OCI-LY1 (cell line): ENCODE data around the gene TENT4A.

Experiments
- H2AFZ ChIP-seq: fragments of 200-600 bp; sonication (generic), shearing (Covaris generic); 2 replicates; pipeline ENCODE4 v1.6.0; 2014; ENCODE audit warnings: antibody characterized with exemption, mild to moderate bottlenecking, low read length
- H3F3A ChIP-seq: fragments of 200-600 bp; sonication (generic), shearing (Covaris generic); 2 replicates; pipeline ENCODE4 v1.6.0; 2014; ENCODE audit warnings: mild to moderate bottlenecking, antibody characterized with exemption, low read length, moderate library complexity; ENCODE audit not compliant: insufficient read depth
- H3K27ac ChIP-seq: fragments of 200-600 bp; sonication (generic); 2 replicates; pipeline ENCODE4 v1.5.1; 2014; ENCODE audit warnings: low read length, mixed run types, mild to moderate bottlenecking, low read depth; ENCODE audit not compliant: poor library complexity, severe bottlenecking
- H3K27me3 ChIP-seq: fragments of 200-600 bp; sonication (generic); 2 replicates; pipeline ENCODE4 v1.6.0; 2014; ENCODE audit warnings: antibody characterized with exemption, mild to moderate bottlenecking, low read length, moderate library complexity; ENCODE audit not compliant: insufficient read depth
- H3K36me3 ChIP-seq: fragments of 200-600 bp; sonication (generic); 2 replicates; pipeline ENCODE4 v1.6.1; 2014; ENCODE audit warnings: mild to moderate bottlenecking, antibody characterized with exemption, low read length, moderate library complexity, mixed read lengths; ENCODE audit not compliant: insufficient read depth
- H3K4me1 ChIP-seq: fragments of 200-600 bp; sonication (generic); 2 replicates; pipeline ENCODE4 v1.5.1; 2014; ENCODE audit warnings: mild to moderate bottlenecking, low read length, moderate library complexity; ENCODE audit not compliant: insufficient read depth, severe bottlenecking
- H3K4me2 ChIP-seq: fragments of 200-600 bp; sonication (generic), shearing (Covaris generic); 2 replicates; pipeline ENCODE4 v1.6.1; 2014; ENCODE audit warnings: low read length
- H3K4me3 ChIP-seq: fragments of 200-600 bp; sonication (generic); 2 replicates; pipeline ENCODE4 v1.5.1; 2014; ENCODE audit warnings: low read length, low read depth, mild to moderate bottlenecking, mixed read lengths; ENCODE audit not compliant: poor library complexity, severe bottlenecking
- H3K79me2 ChIP-seq: fragments of 200-600 bp; shearing (Covaris generic); 2 replicates; pipeline ENCODE4 v1.6.1; 2016; ENCODE audit warnings: mixed run types, low read length, mixed read lengths; ENCODE audit not compliant: insufficient read depth
- H3K9ac ChIP-seq: fragments of 200-600 bp; sonication (generic), shearing (Covaris generic); 2 replicates; pipeline ENCODE4 v1.6.1; 2014; ENCODE audit warnings: mild to moderate bottlenecking, low read length, mixed read lengths
- H3K9me2 ChIP-seq: fragments of 200-600 bp; sonication (generic), shearing (Covaris generic); 2 replicates; pipeline ENCODE4 v1.6.1; 2014; ENCODE audit warnings: low read depth, mild to moderate bottlenecking, low read length, mixed read lengths
- H3K9me3 ChIP-seq: fragments of 200-600 bp; shearing (Covaris generic); 2 replicates; pipeline ENCODE4 v1.6.1; 2014; ENCODE audit warnings: low read length, mixed read lengths
- H4K20me1 ChIP-seq: fragments of 200-600 bp; sonication (generic), shearing (Covaris generic); 2 replicates; pipeline ENCODE4 v1.6.0; 2016; ENCODE audit warnings: mild to moderate bottlenecking, low read length; ENCODE audit not compliant: insufficient read depth
- CTCF ChIP-seq: fragments of 200-600 bp; sonication (generic), shearing (Covaris generic); IDR thresholded peaks from 2 replicates; pipeline ENCODE4 v1.5.1; 2017; ENCODE audit warnings: mild to moderate bottlenecking, antibody characterized with exemption, low read length, moderate library complexity, mixed read lengths
- EZH2 ChIP-seq: fragments of 200-600 bp; sonication (generic), shearing (Covaris generic); IDR thresholded peaks from 2 replicates; pipeline ENCODE4 v1.8.0; 2017; ENCODE audit warnings: borderline replicate concordance, mixed run types, mild to moderate bottlenecking, antibody characterized with exemption, low read length, moderate library complexity, mixed read lengths

TENT4A gene

GRCh38 chr5:6734781-6735180, 21.5 kb downstream of the TENT4A start:
- Histone ChIP-seq H3K4me1 (peaks cover 40% of the 10 kb centered on the region), H3F3A (no peaks in the 10 kb centered on the region), H3K4me3 (no peak overlapping the region), H3K79me2 (peaks cover 51% of the 10 kb centered on the region), H3K4me2 (no peak overlapping the region), H3K36me3 (peaks cover 37% of the 10 kb centered on the region), H3K9ac (no peak overlapping the region), H3K9me2 (no peaks in the 10 kb centered on the region), H3K9me3 (no peaks in the 10 kb centered on the region), H4K20me1 (no peaks in the 10 kb centered on the region), H3K27ac (no peak overlapping the region), H3K27me3 (no peaks in the 10 kb centered on the region), H2AFZ (no peak overlapping the region)
- no peak for TF ChIP-seq CTCF

- no peak overlapping the region for H3K4me3 ChIP-seq
- no peaks in the 10 kb centered on the region for H3K27me3 ChIP-seq
- TF ChIP-seq CTCF (no peak), EZH2 (no peak)
- H3F3A ChIP-seq = no peaks in the 10 kb centered on the region
- no peak overlapping the region for H2AFZ ChIP-seq
- no peaks in the 10 kb centered on the region for H3K9me2 ChIP-seq
- H4K20me1 ChIP-seq = no peaks in the 10 kb centered on the region
- H3K4me1 ChIP-seq = peaks cover 27% of the 10 kb centered on the region
- H3K79me2 ChIP-seq = peaks cover 38% of the 10 kb centered on the region
- H3K4me2 ChIP-seq = no peak overlapping the region
- H3K9ac ChIP-seq = no peak overlapping the region
- peaks cover 48% of the 10 kb centered on the region for H3K36me3 ChIP-seq
- no peak overlapping the region for H3K27ac ChIP-seq
- H3K9me3 ChIP-seq = no peaks in the 10 kb centered on the region
Measured at GRCh38 chr5:6736106-6736505, 22.9 kb downstream of the TENT4A start.

GRCh38 chr5:6736524-6737042, 23.4 kb downstream of the TENT4A start:
- Histone ChIP-seq H3K9me3 (no peaks in the 10 kb centered on the region), H2AFZ (no peak overlapping the region), H3K4me3 (no peak overlapping the region), H3K36me3 (peaks cover 48% of the 10 kb centered on the region), H4K20me1 (no peaks in the 10 kb centered on the region), H3K4me1 (peaks cover 22% of the 10 kb centered on the region), H3K9me2 (no peaks in the 10 kb centered on the region), H3K79me2 (peaks cover 33% of the 10 kb centered on the region), H3K4me2 (no peak overlapping the region), H3K27me3 (no peaks in the 10 kb centered on the region), H3K9ac (no peak overlapping the region), H3K27ac (no peak overlapping the region), H3F3A (no peaks in the 10 kb centered on the region)
- no peak for TF ChIP-seq EZH2
- no peak for TF ChIP-seq CTCF
